HL-60 (cell line): ENCODE results near the gene ZMAT5.

Experiments
- DNase-seq, 2 experiments: peaks; one replicate each; pipeline ENCODE4 v3.0.0-alpha.2; 2010 to 2020; ENCODE audit warnings: low read depth in 1 of 2, low spot score in 1 of 2
- H3K27ac ChIP-seq: fragments of 250-450 bp; sonication (Bioruptor Pico); replicated peaks from 2 replicates; pipeline ENCODE4 v1.5.1; 2020; ENCODE audit warnings: mild to moderate bottlenecking, moderate library complexity
- H3K27me3 ChIP-seq: fragments of 250-450 bp; sonication (Bioruptor Pico); 2 replicates; pipeline ENCODE4 v1.5.1; 2021; ENCODE audit warnings: mild to moderate bottlenecking, moderate library complexity; ENCODE audit not compliant: insufficient read depth, poor library complexity, severe bottlenecking
- H3K4me3 ChIP-seq: replicated peaks from 2 replicates; pipeline ENCODE4 v1.5.1; 2011; ENCODE audit warnings: mild to moderate bottlenecking, control low read depth, low read length; ENCODE audit not compliant: insufficient read depth
- GABPA ChIP-seq: IDR thresholded peaks from 2 replicates; pipeline ENCODE4 v1.6.1; 2012; ENCODE audit warnings: low read depth
- POLR2AphosphoS5 ChIP-seq: IDR thresholded peaks from 2 replicates; pipeline ENCODE4 v1.6.1; 2012; ENCODE audit warnings: low read depth
- REST ChIP-seq: IDR thresholded peaks from 2 replicates; pipeline ENCODE4 v1.6.1; 2012; ENCODE audit warnings: low read depth; ENCODE audit not compliant: insufficient replicate concordance
- SPI1 ChIP-seq: IDR thresholded peaks from 2 replicates; pipeline ENCODE4 v1.6.1; 2012; ENCODE audit warnings: low read depth, mild to moderate bottlenecking, borderline replicate concordance
- TF ChIP-seq, protein P1 (sequence below): IDR thresholded peaks from one replicate; pipeline ENCODE4 v1.5.1; 2011; ENCODE audit warnings: low read length, control low read depth, inconsistent platforms; ENCODE audit not compliant: insufficient read depth

ZMAT5 gene

DNA sequence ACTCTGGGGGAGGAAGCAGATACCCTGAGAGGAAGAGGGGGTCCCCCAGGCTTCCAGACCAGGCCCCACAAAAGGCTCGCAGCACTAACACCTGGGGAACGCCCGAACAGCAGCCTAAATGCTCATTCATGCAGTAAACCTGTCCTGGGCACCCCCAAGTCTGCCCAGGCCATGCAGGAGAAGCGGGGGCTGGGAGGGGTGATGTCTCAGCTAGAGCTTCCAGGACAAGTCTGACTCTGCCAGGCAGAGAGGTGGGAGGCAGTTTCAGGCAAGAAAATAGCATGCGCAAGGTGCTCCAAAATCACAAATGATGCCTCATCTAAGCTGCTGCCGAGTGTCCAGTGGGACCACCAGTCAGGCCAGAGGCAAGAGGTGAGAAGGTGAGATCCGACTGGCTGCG lies 32.4 kb downstream of the ZMAT5 start:
- TF ChIP-seq SPI1 (no peak), POLR2AphosphoS5 (no peak), GABPA (no peak), REST (no peak)
- TF ChIP-seq, protein P1, sequence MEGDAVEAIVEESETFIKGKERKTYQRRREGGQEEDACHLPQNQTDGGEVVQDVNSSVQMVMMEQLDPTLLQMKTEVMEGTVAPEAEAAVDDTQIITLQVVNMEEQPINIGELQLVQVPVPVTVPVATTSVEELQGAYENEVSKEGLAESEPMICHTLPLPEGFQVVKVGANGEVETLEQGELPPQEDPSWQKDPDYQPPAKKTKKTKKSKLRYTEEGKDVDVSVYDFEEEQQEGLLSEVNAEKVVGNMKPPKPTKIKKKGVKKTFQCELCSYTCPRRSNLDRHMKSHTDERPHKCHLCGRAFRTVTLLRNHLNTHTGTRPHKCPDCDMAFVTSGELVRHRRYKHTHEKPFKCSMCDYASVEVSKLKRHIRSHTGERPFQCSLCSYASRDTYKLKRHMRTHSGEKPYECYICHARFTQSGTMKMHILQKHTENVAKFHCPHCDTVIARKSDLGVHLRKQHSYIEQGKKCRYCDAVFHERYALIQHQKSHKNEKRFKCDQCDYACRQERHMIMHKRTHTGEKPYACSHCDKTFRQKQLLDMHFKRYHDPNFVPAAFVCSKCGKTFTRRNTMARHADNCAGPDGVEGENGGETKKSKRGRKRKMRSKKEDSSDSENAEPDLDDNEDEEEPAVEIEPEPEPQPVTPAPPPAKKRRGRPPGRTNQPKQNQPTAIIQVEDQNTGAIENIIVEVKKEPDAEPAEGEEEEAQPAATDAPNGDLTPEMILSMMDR = no peak
- Histone ChIP-seq H3K27me3 (no peaks in the 10 kb centered on the region), H3K4me3 (no peak overlapping the region), H3K27ac (no peak overlapping the region)
- DNase-seq = no peak

DNA sequence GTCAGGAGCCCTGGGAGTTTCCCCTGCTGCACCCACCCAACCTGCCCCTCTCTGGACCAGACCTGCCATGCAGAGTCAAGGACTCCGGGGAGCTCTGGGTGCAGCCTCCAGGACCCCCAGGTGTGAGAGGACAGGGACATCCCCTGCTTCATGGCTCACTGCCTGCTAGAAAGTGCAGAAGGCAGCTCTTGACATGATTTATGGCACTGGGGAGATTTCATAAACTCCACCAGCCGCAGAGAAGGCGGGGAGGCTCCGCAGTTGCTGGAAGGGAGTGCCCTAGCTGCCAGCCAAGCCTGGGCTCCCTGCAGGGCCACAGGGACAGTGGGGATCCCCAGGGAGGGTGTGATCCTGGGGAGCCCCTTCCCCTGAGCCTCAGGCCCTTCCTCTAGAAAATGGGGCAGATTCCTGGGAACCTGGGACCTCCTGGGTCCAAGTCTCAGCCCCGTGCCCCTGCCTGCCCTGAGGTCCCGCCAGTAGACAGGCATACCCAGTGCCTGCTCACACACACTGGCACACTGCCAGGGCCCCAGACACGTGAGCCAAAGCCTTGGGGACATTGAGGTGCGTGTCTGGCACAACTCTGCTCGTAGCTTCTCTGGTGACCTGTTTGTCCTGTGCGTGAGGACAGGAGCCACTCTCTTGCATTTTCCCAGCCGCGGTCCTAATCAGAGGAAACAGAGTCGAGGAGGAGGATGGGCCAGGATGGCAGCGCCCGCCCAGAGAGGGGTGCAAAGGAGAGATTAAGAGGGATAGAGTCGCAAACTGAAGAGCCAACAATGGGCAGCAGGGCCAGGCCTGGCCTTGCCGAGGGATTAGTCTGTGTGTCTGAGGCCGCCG lies 33.2 kb downstream of the ZMAT5 start:
- no peak overlapping the region for H3K4me3 ChIP-seq
- H3K27ac ChIP-seq = no peak overlapping the region
- no peak for DNase-seq
- no peaks in the 10 kb centered on the region for H3K27me3 ChIP-seq
- no peak for TF ChIP-seq POLR2AphosphoS5
- TF ChIP-seq REST = no peak
- no peak for TF ChIP-seq SPI1
- TF ChIP-seq GABPA = no peak
- TF ChIP-seq, protein P1 = no peak

DNA sequence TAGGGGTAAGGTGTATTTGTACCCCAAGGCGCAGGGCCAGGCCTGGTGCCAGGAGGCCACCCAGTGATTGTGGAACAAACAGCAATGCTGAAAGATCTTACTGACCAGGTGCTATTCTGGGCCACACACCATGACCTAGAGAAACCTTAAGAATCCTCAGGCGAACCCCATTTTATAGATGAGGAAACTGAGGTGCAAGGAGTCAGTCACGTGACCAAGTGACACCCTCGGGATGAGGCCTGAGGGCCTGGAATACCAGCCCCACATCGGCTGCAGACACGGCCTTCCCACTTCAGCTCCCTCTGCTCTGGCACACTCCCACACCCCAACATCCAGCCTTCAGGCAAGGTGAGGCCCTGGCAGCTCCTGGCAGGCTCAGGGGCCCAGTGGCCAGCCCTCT lies 33.9 kb downstream of the ZMAT5 start:
- Histone ChIP-seq H3K4me3 (no peak overlapping the region), H3K27me3 (no peaks in the 10 kb centered on the region), H3K27ac (no peak overlapping the region)
- DNase-seq = no peak
- TF ChIP-seq REST (no peak), POLR2AphosphoS5 (no peak), GABPA (no peak), SPI1 (no peak)
- TF ChIP-seq, protein P1 = no peak
